Measurements from ENCODE around the gene R3HDM2.

Gene R3HDM2

DNA sequence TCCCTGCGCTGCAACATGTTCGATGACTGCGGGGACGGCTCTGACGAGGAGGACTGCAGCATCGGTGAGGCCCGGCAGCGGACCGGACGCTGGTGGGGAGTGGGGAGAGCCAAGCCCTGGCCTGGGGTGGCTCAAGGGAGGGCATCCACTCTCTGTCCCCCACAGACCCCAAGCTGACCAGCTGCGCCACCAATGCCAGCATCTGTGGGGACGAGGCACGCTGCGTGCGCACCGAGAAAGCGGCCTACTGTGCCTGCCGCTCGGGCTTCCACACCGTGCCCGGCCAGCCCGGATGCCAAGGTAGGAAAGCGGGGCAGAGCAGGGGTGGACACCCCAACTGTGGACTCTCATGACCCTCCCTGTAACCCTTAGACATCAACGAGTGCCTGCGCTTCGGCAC, 225.7 kb downstream of the R3HDM2 start:
- Histone ChIP-seq H3K9me3 (ENCODE audit: insufficient read depth, low read depth, low read length) (no peaks in the 10 kb centered on the region), H3K4me2 (ENCODE audit: low read depth, low read length, poor library complexity, severe bottlenecking) (no peak overlapping the region), H3K79me2 (ENCODE audit: insufficient read depth, low read length) (no peaks in the 10 kb centered on the region), H3K36me3 (ENCODE audit: insufficient read depth, low read length) (no peaks in the 10 kb centered on the region), H4K20me1 (ENCODE audit: insufficient read depth, low read length, poor library complexity, severe bottlenecking) (no peaks in the 10 kb centered on the region), H3K4me1 (ENCODE audit: insufficient read depth, low read length, poor library complexity, severe bottlenecking) (no peaks in the 10 kb centered on the region), H3F3A (ENCODE audit: low read depth) (no peaks in the 10 kb centered on the region), H2AFZ (ENCODE audit: low read length) (no peak overlapping the region), H3K27me3 (ENCODE audit: insufficient read depth, low read length, poor library complexity, severe bottlenecking) (no peaks in the 10 kb centered on the region), H3K9me2 (replicated peaks; ENCODE audit: low read depth, low read length) (no peaks in the 10 kb centered on the region), H3K4me3 (ENCODE audit: low read length, poor library complexity, severe bottlenecking) (no peak overlapping the region), H3K9ac (ENCODE audit: low read depth, low read length, poor library complexity, severe bottlenecking) (no peak overlapping the region)
- no peak for TF ChIP-seq EZH2phosphoT487 (IDR thresholded peaks at IDR 0.05; ENCODE audit: borderline replicate concordance)
- TF ChIP-seq, protein P1, sequence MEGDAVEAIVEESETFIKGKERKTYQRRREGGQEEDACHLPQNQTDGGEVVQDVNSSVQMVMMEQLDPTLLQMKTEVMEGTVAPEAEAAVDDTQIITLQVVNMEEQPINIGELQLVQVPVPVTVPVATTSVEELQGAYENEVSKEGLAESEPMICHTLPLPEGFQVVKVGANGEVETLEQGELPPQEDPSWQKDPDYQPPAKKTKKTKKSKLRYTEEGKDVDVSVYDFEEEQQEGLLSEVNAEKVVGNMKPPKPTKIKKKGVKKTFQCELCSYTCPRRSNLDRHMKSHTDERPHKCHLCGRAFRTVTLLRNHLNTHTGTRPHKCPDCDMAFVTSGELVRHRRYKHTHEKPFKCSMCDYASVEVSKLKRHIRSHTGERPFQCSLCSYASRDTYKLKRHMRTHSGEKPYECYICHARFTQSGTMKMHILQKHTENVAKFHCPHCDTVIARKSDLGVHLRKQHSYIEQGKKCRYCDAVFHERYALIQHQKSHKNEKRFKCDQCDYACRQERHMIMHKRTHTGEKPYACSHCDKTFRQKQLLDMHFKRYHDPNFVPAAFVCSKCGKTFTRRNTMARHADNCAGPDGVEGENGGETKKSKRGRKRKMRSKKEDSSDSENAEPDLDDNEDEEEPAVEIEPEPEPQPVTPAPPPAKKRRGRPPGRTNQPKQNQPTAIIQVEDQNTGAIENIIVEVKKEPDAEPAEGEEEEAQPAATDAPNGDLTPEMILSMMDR (conservative IDR thresholded peaks at IDR 0.05; ENCODE audit: low read length) = no peak

DNA sequence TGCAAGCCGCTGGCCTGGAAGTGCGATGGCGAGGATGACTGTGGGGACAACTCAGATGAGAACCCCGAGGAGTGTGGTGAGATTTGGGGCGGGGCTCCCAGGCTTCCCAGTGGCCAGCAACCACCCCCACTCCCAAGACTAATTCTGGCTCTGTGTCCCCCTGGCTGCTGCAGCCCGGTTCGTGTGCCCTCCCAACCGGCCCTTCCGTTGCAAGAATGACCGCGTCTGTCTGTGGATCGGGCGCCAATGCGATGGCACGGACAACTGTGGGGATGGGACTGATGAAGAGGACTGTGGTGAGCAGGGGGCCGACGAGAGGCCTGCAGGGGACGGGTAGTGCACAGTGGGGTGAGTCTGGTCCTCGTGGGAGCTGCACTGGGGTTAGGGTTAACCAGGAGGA, 226.4 kb downstream of the R3HDM2 start:
- Histone ChIP-seq H3K36me3 (ENCODE audit: insufficient read depth, low read length) (no peaks in the 10 kb centered on the region), H3K4me2 (ENCODE audit: low read depth, low read length, poor library complexity, severe bottlenecking) (no peak overlapping the region), H3K27me3 (ENCODE audit: insufficient read depth, low read length, poor library complexity, severe bottlenecking) (no peaks in the 10 kb centered on the region), H3K4me3 (ENCODE audit: low read length, poor library complexity, severe bottlenecking) (no peak overlapping the region), H3K9me3 (ENCODE audit: insufficient read depth, low read depth, low read length) (no peaks in the 10 kb centered on the region), H3K79me2 (ENCODE audit: insufficient read depth, low read length) (no peaks in the 10 kb centered on the region), H3K9ac (ENCODE audit: low read depth, low read length, poor library complexity, severe bottlenecking) (no peak overlapping the region), H4K20me1 (ENCODE audit: insufficient read depth, low read length, poor library complexity, severe bottlenecking) (no peaks in the 10 kb centered on the region), H2AFZ (ENCODE audit: low read length) (no peak overlapping the region), H3K4me1 (ENCODE audit: insufficient read depth, low read length, poor library complexity, severe bottlenecking) (no peaks in the 10 kb centered on the region), H3K9me2 (replicated peaks; ENCODE audit: low read depth, low read length) (no peaks in the 10 kb centered on the region), H3F3A (ENCODE audit: low read depth) (no peaks in the 10 kb centered on the region)
- TF ChIP-seq, protein P1 (conservative IDR thresholded peaks at IDR 0.05; ENCODE audit: low read length) = no peak
- TF ChIP-seq EZH2phosphoT487 (IDR thresholded peaks at IDR 0.05; ENCODE audit: borderline replicate concordance) = no peak

DNA sequence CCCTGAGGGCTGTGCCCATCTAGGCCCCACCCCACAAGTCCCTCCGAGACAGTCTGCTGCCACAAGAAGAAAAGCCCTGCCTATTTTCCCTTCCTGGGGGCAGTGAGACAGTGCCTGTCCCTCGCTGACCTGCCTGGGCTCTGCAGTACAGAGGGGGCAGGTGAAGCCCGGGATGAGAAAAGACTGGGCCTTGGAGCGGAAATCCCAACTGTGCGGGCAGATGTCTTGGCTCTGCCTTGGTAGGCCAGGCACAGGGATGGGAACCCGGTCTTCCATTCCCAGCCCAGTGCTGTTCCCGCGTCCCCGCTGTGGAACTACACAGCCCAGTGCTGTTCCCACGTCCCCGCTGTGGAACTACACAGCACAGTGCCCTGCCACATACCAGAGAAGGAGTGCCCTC, 227.1 kb downstream of the R3HDM2 start:
- no peak overlapping the region for H2AFZ ChIP-seq (ENCODE audit: low read length)
- no peak for TF ChIP-seq EZH2phosphoT487 (IDR thresholded peaks at IDR 0.05; ENCODE audit: borderline replicate concordance)
- TF ChIP-seq, protein P1 (conservative IDR thresholded peaks at IDR 0.05; ENCODE audit: low read length) = no peak
- no peak overlapping the region for H3K4me3 ChIP-seq (ENCODE audit: low read length, poor library complexity, severe bottlenecking)
- no peaks in the 10 kb centered on the region for H3K27me3 ChIP-seq (ENCODE audit: insufficient read depth, low read length, poor library complexity, severe bottlenecking)
- H3F3A ChIP-seq (ENCODE audit: low read depth) = no peaks in the 10 kb centered on the region
- H3K36me3 ChIP-seq (ENCODE audit: insufficient read depth, low read length) = no peaks in the 10 kb centered on the region
- no peaks in the 10 kb centered on the region for H3K4me1 ChIP-seq (ENCODE audit: insufficient read depth, low read length, poor library complexity, severe bottlenecking)
- no peaks in the 10 kb centered on the region for H3K9me2 ChIP-seq (replicated peaks; ENCODE audit: low read depth, low read length)
- no peak overlapping the region for H3K9ac ChIP-seq (ENCODE audit: low read depth, low read length, poor library complexity, severe bottlenecking)
- no peaks in the 10 kb centered on the region for H4K20me1 ChIP-seq (ENCODE audit: insufficient read depth, low read length, poor library complexity, severe bottlenecking)
- H3K9me3 ChIP-seq (ENCODE audit: insufficient read depth, low read depth, low read length) = no peaks in the 10 kb centered on the region
- H3K4me2 ChIP-seq (ENCODE audit: low read depth, low read length, poor library complexity, severe bottlenecking) = no peak overlapping the region
- H3K79me2 ChIP-seq (ENCODE audit: insufficient read depth, low read length) = no peaks in the 10 kb centered on the region
